ACC112 (cell line): Measurements from ENCODE around the gene RASAL3.

ENCODE experiments used
- H2AFZ ChIP-seq: fragments of 200-600 bp; sonication (generic); one replicate; pipeline ENCODE4 v1.6.0; 2017; ENCODE audit warnings: antibody characterized with exemption, low read length; ENCODE audit not compliant: unreplicated experiment
- H3K27ac ChIP-seq: fragments of 200-600 bp; sonication (generic); 2 replicates; pipeline ENCODE4 v1.5.1; 2014; ENCODE audit warnings: low read depth, mild to moderate bottlenecking, antibody characterized with exemption, low read length, moderate library complexity
- H3K27me3 ChIP-seq: fragments of 200-600 bp; sonication (generic); 2 replicates; pipeline ENCODE4 v1.6.1; 2014; ENCODE audit warnings: mild to moderate bottlenecking, antibody characterized with exemption, low read length, moderate library complexity, mixed read lengths; ENCODE audit not compliant: insufficient read depth
- H3K36me3 ChIP-seq: fragments of 200-600 bp; sonication (generic); 2 replicates; pipeline ENCODE4 v1.6.1; 2016; ENCODE audit warnings: mild to moderate bottlenecking, antibody characterized with exemption, low read length, moderate library complexity, mixed read lengths; ENCODE audit not compliant: insufficient read depth
- H3K4me1 ChIP-seq: fragments of 200-600 bp; sonication (generic); one replicate; pipeline ENCODE4 v1.6.1; 2016; ENCODE audit warnings: low read length, mixed read lengths; ENCODE audit not compliant: insufficient read depth, unreplicated experiment, control insufficient read depth
- H3K4me3 ChIP-seq: fragments of 200-600 bp; sonication (generic); 2 replicates; pipeline ENCODE4 v1.5.1; 2014; ENCODE audit warnings: mild to moderate bottlenecking, low read depth, low read length
- H3K79me2 ChIP-seq: fragments of 200-600 bp; sonication (generic); one replicate; pipeline ENCODE4 v1.6.0; 2016; ENCODE audit warnings: low read length; ENCODE audit not compliant: control insufficient read depth, unreplicated experiment, insufficient read depth

RASAL3 gene

GRCh38 chr19:15423130-15423529 is 41.2 kb downstream of the RASAL3 start:
- no peak overlapping the region for H3K4me3 ChIP-seq
- no peaks in the 10 kb centered on the region for H3K27me3 ChIP-seq
- peaks cover 31% of the 10 kb centered on the region; the same call in 1 of the 2 replicates for H3K36me3 ChIP-seq

GRCh38 chr19:15422296-15423075 is 41.9 kb downstream of the RASAL3 start:
- Histone ChIP-seq H3K4me3 (no peak overlapping the region), H3K36me3 (peaks cover 31% of the 10 kb centered on the region; the same call in 1 of the 2 replicates)

More at GRCh38 chr19:15423130-15423529, 41.2 kb downstream of the RASAL3 start:
- Histone ChIP-seq H3K79me2 (peaks cover 7% of the 10 kb centered on the region), H3K4me1 (no peaks in the 10 kb centered on the region), H3K27ac (no peak overlapping the region), H2AFZ (no peak overlapping the region)

DNA sequence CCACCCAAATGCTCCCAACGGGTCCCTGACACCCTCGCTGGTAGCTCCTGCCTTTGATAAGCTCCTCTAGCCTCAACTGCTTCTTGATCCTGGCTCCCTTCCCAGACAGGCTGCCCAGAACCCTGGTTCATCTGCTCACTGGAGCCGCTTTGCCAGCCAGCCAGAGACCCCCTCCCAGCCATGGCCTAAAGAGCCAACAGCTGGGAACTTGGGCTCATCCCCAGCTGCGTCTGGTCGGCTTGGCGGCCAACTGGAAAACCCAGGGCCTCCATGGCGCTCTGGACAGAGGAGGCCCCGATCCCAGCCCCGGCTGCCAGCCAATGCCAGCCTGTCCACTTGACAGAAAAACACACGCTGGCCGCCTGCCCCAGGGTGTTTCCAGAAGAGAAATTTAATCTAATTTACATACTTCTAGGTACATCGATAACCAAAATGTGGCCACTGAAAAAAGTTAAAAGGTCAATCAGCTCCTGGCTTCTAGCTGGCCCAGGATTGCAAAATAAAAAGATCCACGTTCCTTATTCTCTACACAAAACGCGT is 42.6 kb downstream of the RASAL3 start:
- H3K36me3 ChIP-seq: peaks cover 29% of the 10 kb centered on the region; the same call in 1 of the 2 replicates
- H2AFZ ChIP-seq: no peak overlapping the region

More at GRCh38 chr19:15422296-15423075, 41.9 kb downstream of the RASAL3 start:
- Histone ChIP-seq H3K27ac (no peak overlapping the region), H2AFZ (no peak overlapping the region), H3K4me1 (peaks cover under 1% of the 10 kb centered on the region), H3K27me3 (no peaks in the 10 kb centered on the region), H3K79me2 (peaks cover 13% of the 10 kb centered on the region)

DNA sequence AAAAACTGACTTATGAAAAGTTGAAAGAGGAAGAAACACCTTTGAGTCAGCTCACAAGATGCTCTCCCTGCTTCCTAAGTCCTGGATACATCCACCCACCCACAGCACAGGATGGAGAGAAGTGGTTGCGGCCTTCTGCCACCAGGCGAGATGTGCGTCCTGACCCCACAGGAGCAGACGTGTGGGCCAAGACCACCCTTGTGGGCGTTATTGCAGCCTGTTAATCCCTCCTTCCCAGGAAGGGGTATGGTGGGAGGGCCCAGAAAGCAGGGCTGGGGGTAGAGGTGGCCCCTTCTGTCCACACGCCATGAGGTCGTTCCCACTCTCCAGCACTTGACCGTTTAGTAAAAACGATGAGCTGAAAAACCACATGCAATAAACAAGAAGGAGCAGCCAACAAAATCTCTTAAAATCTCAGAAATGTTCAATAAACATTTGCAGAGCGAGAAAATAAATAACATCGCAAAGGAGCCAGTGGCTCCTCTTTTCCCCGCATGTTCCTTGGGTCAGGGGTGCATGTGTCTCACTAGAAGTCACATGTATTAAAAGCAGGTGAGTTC is 43.1 kb downstream of the RASAL3 start:
- peaks cover 9% of the 10 kb centered on the region for H3K4me1 ChIP-seq
- H3K27ac ChIP-seq: no peak overlapping the region
- H3K36me3 ChIP-seq: peaks cover 23% of the 10 kb centered on the region; the same call in 1 of the 2 replicates
- no peaks in the 10 kb centered on the region for H3K27me3 ChIP-seq
- H2AFZ ChIP-seq: no peak overlapping the region
- peaks cover 26% of the 10 kb centered on the region for H3K79me2 ChIP-seq
- no peak overlapping the region for H3K4me3 ChIP-seq

More for the DNA sequence above, 42.6 kb downstream of the RASAL3 start:
- Histone ChIP-seq H3K79me2 (peaks cover 20% of the 10 kb centered on the region), H3K4me3 (no peak overlapping the region), H3K4me1 (peaks cover 7% of the 10 kb centered on the region), H3K27ac (no peak overlapping the region), H3K27me3 (no peaks in the 10 kb centered on the region)

DNA sequence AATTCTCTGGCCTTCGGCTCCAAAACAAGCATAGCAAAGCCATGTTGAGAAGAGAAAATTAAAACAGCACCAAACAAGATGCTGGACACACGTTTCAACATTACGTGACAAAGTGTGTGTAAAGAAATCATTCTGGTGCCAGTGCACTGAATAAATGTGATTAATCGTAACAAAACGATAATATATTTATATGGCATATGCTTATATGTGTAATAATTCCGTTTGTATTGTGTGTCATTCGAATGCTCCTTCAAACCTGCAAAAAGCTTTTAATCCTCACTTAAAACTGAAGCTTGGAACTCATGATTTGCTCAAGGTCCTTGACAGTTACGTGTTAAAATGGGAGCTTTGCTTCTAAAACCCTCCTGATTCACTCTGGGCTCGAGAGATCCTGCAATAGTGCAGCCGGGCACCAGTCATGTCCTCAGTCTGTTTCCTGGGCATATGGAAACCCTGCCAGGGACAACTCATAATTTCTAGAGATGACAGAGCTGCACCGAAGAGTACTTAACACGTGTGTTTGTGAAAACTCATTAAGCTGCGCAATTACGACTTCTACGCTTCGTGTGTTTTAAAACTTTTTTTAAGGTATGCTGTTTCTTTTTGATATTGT is 44.8 kb downstream of the RASAL3 start:
- peaks cover 9% of the 10 kb centered on the region for H3K4me1 ChIP-seq

GRCh38 chr19:15418579-15419412 is 45.5 kb downstream of the RASAL3 start, which contains the start of gene AKAP8L:
Gene AKAP8L, minus strand, starts transcription at chr19:15418988. Its CDS starts 65 bp downstream, at chr19:15418923.
- Histone ChIP-seq H3K79me2 (peaks cover 45% of the 10 kb centered on the region), H2AFZ (peak within 1 kb of the TSS; percentile 34), H3K36me3 (peaks cover 15% of the 10 kb centered on the region; the same call in 1 of the 2 replicates)

More for the DNA sequence above, 44.8 kb downstream of the RASAL3 start:
- Histone ChIP-seq H2AFZ (peak overlapping the region; percentile 34), H3K27ac (0 out of 2 replicates have a peak overlapping the region, but pooled peaks have one; percentile 4), H3K4me3 (peak overlapping the region; percentile 99), H3K79me2 (peaks cover 40% of the 10 kb centered on the region), H3K27me3 (no peaks in the 10 kb centered on the region), H3K36me3 (peaks cover 22% of the 10 kb centered on the region; the same call in 1 of the 2 replicates)

DNA sequence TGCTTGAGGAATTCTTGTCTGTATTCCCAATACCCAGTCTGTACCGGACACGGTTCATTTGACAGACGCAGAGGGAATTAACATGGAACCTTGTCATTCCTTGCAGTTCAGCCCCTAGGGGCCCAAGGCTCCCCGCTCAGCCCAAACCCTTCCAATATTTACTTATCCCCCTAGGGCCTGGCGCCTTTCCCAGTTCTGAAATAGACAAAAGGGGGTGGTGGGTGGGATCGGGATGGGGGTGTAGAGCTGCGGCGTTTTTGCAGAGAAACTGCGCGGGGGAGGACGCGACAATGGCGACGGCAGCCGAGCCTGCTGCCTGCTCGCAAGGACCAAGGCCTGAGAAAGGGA is 46.1 kb downstream of the RASAL3 start:
- Histone ChIP-seq H3K4me1 (peaks cover 9% of the 10 kb centered on the region), H3K27me3 (no peaks in the 10 kb centered on the region), H3K79me2 (peaks cover 51% of the 10 kb centered on the region), H3K4me3 (peak overlapping the region; percentile 99), H3K27ac (peak overlapping the region; percentile 30), H3K36me3 (peaks cover 9% of the 10 kb centered on the region; the same call in 1 of the 2 replicates), H2AFZ (no peak overlapping the region)

More at GRCh38 chr19:15418579-15419412, 45.5 kb downstream of the RASAL3 start, which contains the start of gene AKAP8L:
- Histone ChIP-seq H3K27ac (peak within 1 kb of the TSS; percentile 30), H3K27me3 (no peaks in the 10 kb centered on the region), H3K4me3 (peak within 1 kb of the TSS; percentile 99), H3K4me1 (peaks cover 9% of the 10 kb centered on the region)

- Histone ChIP-seq H3K27me3 (no peaks in the 10 kb centered on the region), H3K79me2 (peaks cover 56% of the 10 kb centered on the region), H3K36me3 (peaks cover 6% of the 10 kb centered on the region; the same call in 1 of the 2 replicates), H2AFZ (no peak overlapping the region), H3K4me3 (peak overlapping the region; percentile 99), H3K4me1 (peaks cover 9% of the 10 kb centered on the region), H3K27ac (peak overlapping the region; percentile 30; the same call in 1 of the 2 replicates)
Observed at GRCh38 chr19:15417699-15418098, 46.6 kb downstream of the RASAL3 start.

- Histone ChIP-seq H3K4me1 (peaks cover 13% of the 10 kb centered on the region), H3K79me2 (peaks cover 88% of the 10 kb centered on the region), H3K27ac (no peak overlapping the region), H3K4me3 (no peak overlapping the region), H3K36me3 (peaks cover 8% of the 10 kb centered on the region; the same call in 1 of the 2 replicates), H2AFZ (no peak overlapping the region), H3K27me3 (no peaks in the 10 kb centered on the region)
Observed at GRCh38 chr19:15412832-15413231, 51.5 kb downstream of the RASAL3 start.
